Measurements from ENCODE around the gene PRICKLE2.

PRICKLE2 gene

DNA sequence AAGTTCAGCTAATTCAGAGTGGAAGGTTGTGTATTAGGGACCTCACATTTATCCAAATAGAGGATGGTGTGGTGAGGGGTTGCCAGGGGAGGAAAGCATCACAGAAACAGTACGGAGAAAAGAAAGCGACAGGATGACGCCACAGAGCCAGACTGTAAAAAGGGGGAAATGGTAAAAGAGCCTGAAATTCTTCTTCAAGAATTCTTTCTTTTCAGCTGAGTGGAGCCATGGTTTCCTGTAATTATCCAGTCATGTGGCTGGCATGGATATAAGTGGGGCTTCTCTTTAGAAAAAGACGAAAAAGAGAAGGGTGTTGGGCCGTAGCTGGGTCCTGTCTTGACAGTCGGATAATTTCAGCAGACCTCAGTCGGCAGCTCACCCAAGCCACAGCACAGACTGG, 177.5 kb downstream of the PRICKLE2 start:
- no peak for DNase-seq (ENCODE audit: low read depth, low spot score)

DNA sequence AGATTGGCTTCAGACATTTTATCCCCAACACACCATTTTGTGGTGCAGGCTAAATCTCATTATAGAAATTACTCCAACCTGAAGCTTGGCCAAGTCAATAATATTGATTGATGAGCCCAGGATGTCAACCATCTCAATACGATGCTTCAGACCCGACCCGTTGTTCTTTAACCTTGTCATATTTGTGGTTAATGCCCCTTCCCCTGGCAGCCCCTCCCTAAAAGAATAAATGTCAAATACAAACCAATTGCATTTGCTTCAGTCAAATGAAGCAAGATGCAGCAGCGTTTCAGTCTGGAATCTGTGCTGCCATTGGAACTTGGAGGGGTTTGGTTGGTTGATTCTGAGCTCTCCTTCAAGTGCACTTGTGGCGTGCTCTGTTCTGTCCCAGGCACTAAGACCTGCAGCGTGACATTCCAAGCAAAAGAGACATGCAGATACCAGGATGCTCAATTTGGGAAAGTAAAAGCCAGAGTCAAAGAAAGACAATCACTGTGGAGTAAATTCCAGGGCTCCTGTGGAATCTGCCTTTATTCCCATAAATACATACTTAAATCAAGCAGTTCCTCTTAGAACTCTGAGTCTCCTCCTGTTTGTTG, 178.2 kb downstream of the PRICKLE2 start:
- DNase-seq (ENCODE audit: low read depth, low spot score), result peak; percentile 22

DNA sequence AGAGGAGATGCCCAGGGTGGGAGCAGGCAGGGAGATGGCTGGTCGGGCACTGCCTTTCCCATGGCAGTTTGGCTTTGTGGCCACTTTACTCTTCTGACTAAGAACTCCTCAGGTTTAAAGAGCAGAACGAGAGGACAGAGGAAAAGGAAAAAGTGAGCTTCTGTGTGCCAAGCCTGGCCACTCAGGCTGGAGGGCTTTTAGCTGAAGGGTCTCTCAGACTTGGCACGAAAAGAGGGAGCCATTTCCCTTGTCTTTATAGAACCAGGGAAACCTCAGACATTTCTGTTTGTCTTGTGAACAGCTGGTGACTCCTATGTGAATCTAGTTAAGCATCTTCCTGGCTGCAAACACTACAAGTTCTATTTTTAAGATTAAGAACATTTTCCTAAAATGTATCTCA, 178.7 kb downstream of the PRICKLE2 start:
- DNase-seq (ENCODE audit: low read depth, low spot score), result no peak

DNA sequence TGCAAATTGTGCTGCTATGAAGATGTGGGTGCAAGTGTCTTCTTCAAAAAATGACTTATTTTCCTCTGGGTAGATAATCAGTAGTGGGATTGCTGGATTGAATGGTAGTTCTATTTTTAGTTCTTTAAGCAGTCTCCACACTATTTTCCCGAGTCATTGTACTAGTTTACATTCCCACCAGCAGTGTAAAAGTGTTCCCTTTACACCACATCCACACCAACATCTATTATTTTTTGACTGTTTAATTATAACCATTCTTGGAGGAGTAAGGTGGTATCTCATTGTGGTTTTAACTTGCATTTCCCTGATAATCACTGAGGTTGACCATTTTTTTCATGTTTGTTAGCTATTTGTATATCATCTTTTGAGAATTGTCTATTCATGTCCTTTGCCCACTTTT, 182.3 kb downstream of the PRICKLE2 start:
- DNase-seq (ENCODE audit: low read depth, low spot score), result no peak

Measured in ELF-1 (cell line).